Activated CD8-positive, alpha-beta T cell treated with anti-CD3 and anti-CD28 coated beads for 36 hours (primary cell): ENCODE data around the gene GFOD2. TPM values are rescaled to one million over a fixed set of nuclear protein-coding genes. Genes with fewer than 3 reads are reported as not detected.

Source experiments
- ATAC-seq: fragments of 200-7000 bp; cut with Tn5 transposase; one replicate; pipeline ENCODE4 v1.10.0; 2021; ENCODE audit warnings: mild to moderate bottlenecking, moderate library complexity
- CTCF ChIA-PET: fragments of 350-600 bp; sonication (Branson Sonifier 250); formaldehyde crosslinking; loops from one replicate; lab custom pipeline; 2021; ENCODE audit warnings: antibody characterized with exemption; lab: Charles Lee
- POLR2A ChIA-PET: fragments of 350-600 bp; sonication (Branson Sonifier 250); formaldehyde crosslinking; loops from one replicate; lab custom pipeline; 2021; ENCODE audit warnings: antibody characterized with exemption; lab: Charles Lee
- DNase-seq: peaks from one replicate; pipeline ENCODE4 v3.0.0-alpha.2; 2020
- H3K27ac Mint-ChIP-seq: one replicate; pipeline ENCODE4 v1.8.0; 2021; ENCODE audit warnings: mild to moderate bottlenecking, mixed read lengths
- H3K27me3 Mint-ChIP-seq: one replicate; pipeline ENCODE4 v1.8.0; 2021; ENCODE audit warnings: mixed read lengths
- H3K36me3 Mint-ChIP-seq: one replicate; pipeline ENCODE4 v1.8.0; 2021; ENCODE audit warnings: low read depth, mixed read lengths
- H3K4me1 Mint-ChIP-seq: one replicate; pipeline ENCODE4 v1.8.0; 2021; ENCODE audit warnings: low read depth, mixed read lengths
- H3K4me3 Mint-ChIP-seq: one replicate; pipeline ENCODE4 v1.8.0; 2021; ENCODE audit warnings: mild to moderate bottlenecking, moderate library complexity, mixed read lengths
- H3K9me3 Mint-ChIP-seq: one replicate; pipeline ENCODE4 v1.8.0; 2021; ENCODE audit warnings: mixed read lengths
- intact Hi-C: fragments of 100-400 bp; cut with micrococcal nuclease; formaldehyde crosslinking; loops from one replicate; pipeline ENCODE4 v1.10.0; 2022
- total RNA-seq, 2 experiments: library from RNA; stranded (reverse); gene quantifications; one replicate each; pipeline ENCODE4 v1.2.3, GENCODE V29; 2021
- TF ChIP-seq, protein P1 (sequence below): fragments of 200-600 bp; IDR thresholded peaks from one replicate; pipeline ENCODE4 v1.8.0; 2022; ENCODE audit warnings: antibody characterized with exemption, mild to moderate bottlenecking

GFOD2 gene
- total RNA-seq, 2 experiments from 2014 or later = 11.6 to 14.1 TPM

DNA sequence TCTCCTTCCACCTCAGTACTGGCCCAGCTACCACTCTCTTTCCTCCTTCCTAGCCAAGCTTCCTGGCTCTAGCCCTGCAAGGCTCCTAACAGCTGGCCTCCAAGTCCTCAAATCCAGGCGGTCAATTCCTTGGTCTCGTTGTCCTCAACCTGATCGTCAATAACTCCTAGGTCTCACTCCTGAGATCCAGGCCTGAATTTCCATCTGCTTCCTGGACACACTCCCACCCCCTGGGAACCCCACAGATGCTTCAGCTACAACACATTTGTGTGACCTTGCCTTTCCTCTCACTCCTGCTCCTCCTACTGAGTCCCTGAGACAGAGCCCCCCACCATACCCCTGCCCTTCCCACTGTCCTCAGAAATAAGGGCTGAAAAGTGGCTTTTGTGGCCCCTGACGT is 54.9 kb downstream of the GFOD2 start:
- no peak for ATAC-seq
- Mint-ChIP-seq H3K27me3 (no peaks in the 10 kb centered on the region), H3K9me3 (no peaks in the 10 kb centered on the region), H3K4me1 (peaks cover 19% of the 10 kb centered on the region), H3K36me3 (peaks cover 3% of the 10 kb centered on the region), H3K27ac (no peak overlapping the region), H3K4me3 (no peak overlapping the region)
- ChIA-PET POLR2A (interaction anchor here (0.7 to 2.1 kb wide), 3 partner anchors 15 to 418 kb away, joined by 4 to 13 read pairs (median 5); no protein-coding TSS in a partner anchor), CTCF (interaction anchor here (0.6 to 14.7 kb wide), 15 partner anchors 8 to 377 kb away, joined by 3 to 154 read pairs (median 7); partner anchors contain the start of genes ATP6V0D1, CARMIL2, CTCF and RIPOR1)
- TF ChIP-seq, protein P1, sequence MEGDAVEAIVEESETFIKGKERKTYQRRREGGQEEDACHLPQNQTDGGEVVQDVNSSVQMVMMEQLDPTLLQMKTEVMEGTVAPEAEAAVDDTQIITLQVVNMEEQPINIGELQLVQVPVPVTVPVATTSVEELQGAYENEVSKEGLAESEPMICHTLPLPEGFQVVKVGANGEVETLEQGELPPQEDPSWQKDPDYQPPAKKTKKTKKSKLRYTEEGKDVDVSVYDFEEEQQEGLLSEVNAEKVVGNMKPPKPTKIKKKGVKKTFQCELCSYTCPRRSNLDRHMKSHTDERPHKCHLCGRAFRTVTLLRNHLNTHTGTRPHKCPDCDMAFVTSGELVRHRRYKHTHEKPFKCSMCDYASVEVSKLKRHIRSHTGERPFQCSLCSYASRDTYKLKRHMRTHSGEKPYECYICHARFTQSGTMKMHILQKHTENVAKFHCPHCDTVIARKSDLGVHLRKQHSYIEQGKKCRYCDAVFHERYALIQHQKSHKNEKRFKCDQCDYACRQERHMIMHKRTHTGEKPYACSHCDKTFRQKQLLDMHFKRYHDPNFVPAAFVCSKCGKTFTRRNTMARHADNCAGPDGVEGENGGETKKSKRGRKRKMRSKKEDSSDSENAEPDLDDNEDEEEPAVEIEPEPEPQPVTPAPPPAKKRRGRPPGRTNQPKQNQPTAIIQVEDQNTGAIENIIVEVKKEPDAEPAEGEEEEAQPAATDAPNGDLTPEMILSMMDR = no peak
- intact Hi-C loops = loop anchor here (10.0 kb wide), 1 partner anchor 271 kb away; the partner anchor contains the start of genes CTRL and PSMB10
- DNase-seq = no peak

DNA sequence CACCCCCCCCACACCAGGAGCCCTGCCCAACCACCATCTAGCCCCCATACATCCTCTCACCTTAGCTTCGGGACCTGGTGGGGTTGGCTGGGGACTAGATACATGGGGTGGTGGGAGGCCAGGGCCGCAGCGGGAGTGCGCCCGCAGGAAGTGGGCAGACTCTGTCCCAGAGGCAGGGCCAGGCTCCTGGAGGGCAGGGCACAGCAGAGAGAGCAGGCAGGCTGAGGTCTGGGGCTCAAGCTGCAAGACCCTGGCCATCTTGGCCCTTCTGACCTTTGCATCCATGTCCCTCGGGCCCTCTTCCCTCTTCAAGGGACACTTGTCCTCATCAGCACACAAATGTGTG is 55.3 kb downstream of the GFOD2 start:
- H3K4me3 Mint-ChIP-seq = no peak overlapping the region
- no peak for ATAC-seq
- ChIA-PET POLR2A (interaction anchor here (0.7 to 2.1 kb wide), 3 partner anchors 14 to 418 kb away, joined by 4 to 13 read pairs (median 5); no protein-coding TSS in a partner anchor), CTCF (interaction anchor here (0.6 to 14.7 kb wide), 16 partner anchors 8 to 377 kb away, joined by 3 to 154 read pairs (median 5); partner anchors contain the start of genes ATP6V0D1, CARMIL2, CTCF and RIPOR1)
- H3K36me3 Mint-ChIP-seq = peaks cover 3% of the 10 kb centered on the region
- no peak overlapping the region for H3K27ac Mint-ChIP-seq
- no peaks in the 10 kb centered on the region for H3K27me3 Mint-ChIP-seq
- TF ChIP-seq, protein P1 = peak; percentile 12
- intact Hi-C loops = loop anchor here (10.0 kb wide), 1 partner anchor 271 kb away; the partner anchor contains the start of genes CTRL and PSMB10
- DNase-seq = no peak
- H3K9me3 Mint-ChIP-seq = no peaks in the 10 kb centered on the region
- H3K4me1 Mint-ChIP-seq = peaks cover 20% of the 10 kb centered on the region

DNA sequence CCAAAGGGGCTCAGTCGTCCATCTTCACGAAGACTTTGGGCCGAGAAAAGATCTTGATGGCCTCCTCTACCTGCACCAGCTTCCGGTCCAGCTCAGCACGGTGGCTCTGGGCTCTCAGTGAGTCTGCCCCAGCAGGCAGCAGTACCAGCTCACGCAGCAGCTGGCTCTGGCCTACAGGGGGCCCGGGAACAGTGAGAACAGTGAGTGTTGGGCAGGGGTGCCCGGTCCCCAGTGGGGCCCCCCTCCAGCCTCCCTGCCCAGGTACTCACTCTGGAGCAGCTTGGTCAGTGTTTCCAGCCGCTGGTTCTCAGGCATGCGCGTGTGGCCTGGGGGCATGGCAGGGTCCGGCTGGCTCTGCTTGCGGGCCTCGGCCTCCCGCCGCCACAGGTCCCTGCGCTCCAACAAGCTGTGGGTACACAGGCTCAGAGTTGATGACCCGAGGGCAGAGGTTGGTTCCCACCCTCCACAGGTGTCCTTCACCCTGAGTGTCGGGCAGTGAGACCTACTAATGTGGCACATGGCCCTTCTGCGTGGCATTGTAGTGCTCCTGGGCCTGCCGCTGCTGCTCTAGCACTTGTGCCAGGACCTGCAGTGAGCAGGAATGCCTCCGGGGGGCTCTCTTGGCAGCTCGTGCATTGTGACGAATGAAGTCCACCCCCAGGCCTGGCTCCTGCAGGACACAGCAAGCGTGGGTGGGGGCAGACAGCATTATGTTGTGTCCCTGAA is 55.8 kb downstream of the GFOD2 start:
- H3K36me3 Mint-ChIP-seq = peaks cover 3% of the 10 kb centered on the region
- H3K4me1 Mint-ChIP-seq = peaks cover 23% of the 10 kb centered on the region
- no peaks in the 10 kb centered on the region for H3K9me3 Mint-ChIP-seq
- no peaks in the 10 kb centered on the region for H3K27me3 Mint-ChIP-seq
- ChIA-PET POLR2A (interaction anchor here (1.9 to 2.1 kb wide), 2 partner anchors 14 to 17 kb away, joined by 5 to 13 read pairs; no protein-coding TSS in a partner anchor), CTCF (interaction anchor here (0.6 to 14.7 kb wide), 20 partner anchors 9 to 378 kb away, joined by 3 to 154 read pairs (median 4); partner anchors contain the start of genes ATP6V0D1, CARMIL2 and CTCF)
- H3K27ac Mint-ChIP-seq = no peak overlapping the region
- intact Hi-C loops = loop anchor here (10.0 kb wide), 1 partner anchor 271 kb away; the partner anchor contains the start of genes CTRL and PSMB10
- TF ChIP-seq, protein P1 = peak; percentile 64
- DNase-seq = peak; percentile 69
- H3K4me3 Mint-ChIP-seq = no peak overlapping the region
- no peak for ATAC-seq

DNA sequence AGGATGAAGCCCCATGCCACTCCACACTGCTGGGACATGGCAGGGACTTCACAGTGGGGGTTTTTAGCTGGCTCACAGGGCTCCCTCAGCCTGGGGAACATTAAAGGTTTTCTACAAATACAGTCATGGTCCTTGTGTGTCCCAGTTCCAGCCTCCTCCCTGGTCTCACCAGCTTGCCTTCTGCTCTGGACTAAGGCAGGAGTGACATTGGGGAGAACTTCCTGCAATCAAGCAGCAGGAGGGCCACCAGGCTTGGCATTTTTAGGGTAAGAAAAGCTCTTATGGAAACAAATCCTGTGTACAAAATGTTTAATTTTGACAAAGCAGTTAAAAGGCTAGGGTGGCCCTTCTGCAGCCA is 56.5 kb downstream of the GFOD2 start:
- TF ChIP-seq, protein P1 = no peak
- H3K27me3 Mint-ChIP-seq = no peaks in the 10 kb centered on the region
- intact Hi-C loops = loop anchor here (10.0 kb wide), 1 partner anchor 272 kb away; the partner anchor contains the start of genes CTRL and PSMB10
- H3K4me3 Mint-ChIP-seq = no peak overlapping the region
- POLR2A ChIA-PET = interaction anchor here (1.1 to 2.1 kb wide), 4 partner anchors 13 to 141 kb away, joined by 3 to 13 read pairs (median 5); no protein-coding TSS in a partner anchor
- H3K36me3 Mint-ChIP-seq = peaks cover 5% of the 10 kb centered on the region
- peaks cover 27% of the 10 kb centered on the region for H3K4me1 Mint-ChIP-seq
- no peak overlapping the region for H3K27ac Mint-ChIP-seq
- no peaks in the 10 kb centered on the region for H3K9me3 Mint-ChIP-seq
- ATAC-seq = no peak
- CTCF ChIA-PET = interaction anchor here (0.9 to 14.7 kb wide), 14 partner anchors 9 to 169 kb away, joined by 3 to 154 read pairs (median 5); partner anchors contain the start of genes CARMIL2 and CTCF
- no peak for DNase-seq
